ENCODE results near the gene KLHL29. TPM values are rescaled to one million over a fixed set of nuclear protein-coding genes. Genes with fewer than 3 reads are reported as not detected.

Gene KLHL29
- total RNA-seq, 1 experiment from 2014 or later, result 1.9 TPM

GRCh38 chr2:23617811-23618215 is 232.8 kb downstream of the KLHL29 start:
- Histone ChIP-seq H3K9me3 (replicated peaks) (no peaks in the 10 kb centered on the region), H3K36me3 (no peaks in the 10 kb centered on the region), H3K4me1 (replicated peaks) (peaks cover 34% of the 10 kb centered on the region), H3K27ac (no peak overlapping the region), H3K27me3 (replicated peaks) (no peaks in the 10 kb centered on the region), H3K4me3 (no peak overlapping the region)
- peak in 1 of 2 experiments; percentile 40 for DNase-seq (ENCODE audit: low read depth in 1 of 2, low spot score in 2 of 2)

DNA sequence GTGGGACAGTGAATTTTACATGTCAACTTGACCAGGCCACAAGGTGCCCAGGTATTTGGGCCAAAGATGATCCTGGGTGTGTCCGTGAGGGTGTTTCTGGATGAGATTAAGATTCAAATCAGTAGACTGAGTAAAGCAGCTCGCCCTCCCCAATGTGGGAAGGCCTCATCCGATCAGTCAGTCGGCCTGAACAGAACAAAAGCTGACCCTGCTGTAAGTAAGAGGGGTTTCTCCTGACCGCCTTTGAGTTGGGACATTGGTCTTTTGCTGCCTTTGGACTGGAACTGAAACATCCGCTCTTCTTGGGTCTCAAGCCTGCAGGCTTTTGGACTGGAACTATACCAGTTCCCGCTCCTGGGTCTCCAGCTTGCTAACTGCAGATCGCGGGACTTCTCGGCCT is 233.3 kb downstream of the KLHL29 start:
- Histone ChIP-seq H3K4me3 (no peak overlapping the region), H3K4me1 (replicated peaks) (peaks cover 38% of the 10 kb centered on the region), H3K9me3 (replicated peaks) (no peaks in the 10 kb centered on the region), H3K27me3 (replicated peaks) (no peaks in the 10 kb centered on the region), H3K36me3 (no peaks in the 10 kb centered on the region), H3K27ac (no peak overlapping the region)
- no peak for DNase-seq (ENCODE audit: low read depth in 1 of 2, low spot score in 2 of 2)

DNA sequence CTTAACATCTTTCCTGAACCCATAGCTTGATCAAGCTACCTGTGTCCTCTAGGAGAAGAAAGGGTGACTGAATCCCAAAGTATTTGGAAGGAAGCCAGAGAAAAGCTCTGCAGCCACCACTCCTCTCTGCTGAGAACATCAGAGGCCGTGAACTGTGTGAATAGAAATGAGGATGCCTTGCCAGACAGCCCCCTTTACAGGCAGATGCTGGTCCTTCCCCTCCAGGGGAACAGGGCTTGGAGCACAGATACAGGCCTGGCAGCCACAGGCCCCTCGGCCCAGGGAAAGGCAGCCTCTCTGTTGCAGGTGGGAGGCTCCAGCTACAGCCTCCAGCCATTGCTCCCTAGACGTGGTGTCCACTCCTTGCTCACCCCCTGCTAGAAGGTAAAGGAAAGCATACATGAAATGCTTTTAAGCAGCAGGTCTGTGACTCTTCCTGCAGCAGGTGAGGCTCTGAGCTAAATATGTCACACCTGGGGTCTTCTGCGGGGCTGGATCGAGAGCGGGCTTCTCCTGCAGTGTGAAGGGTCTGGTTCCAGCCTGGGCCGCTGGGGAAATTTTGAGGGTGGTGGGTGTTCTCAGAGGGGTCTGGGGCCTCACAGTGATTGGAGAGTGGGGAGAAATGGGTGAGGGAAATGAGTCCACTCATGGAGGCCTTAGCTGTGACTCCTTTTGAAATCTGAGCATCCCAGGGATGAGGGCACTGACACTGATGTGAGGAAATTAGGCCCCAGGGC is 234.0 kb downstream of the KLHL29 start:
- H3K4me3 ChIP-seq, result no peak overlapping the region
- DNase-seq (ENCODE audit: low read depth in 1 of 2, low spot score in 2 of 2), result no peak
- no peaks in the 10 kb centered on the region for H3K9me3 ChIP-seq (replicated peaks)
- no peaks in the 10 kb centered on the region for H3K36me3 ChIP-seq
- no peak overlapping the region for H3K27ac ChIP-seq
- H3K27me3 ChIP-seq (replicated peaks), result no peaks in the 10 kb centered on the region
- H3K4me1 ChIP-seq (replicated peaks), result peaks cover 45% of the 10 kb centered on the region

- no peak overlapping the region for H3K27ac ChIP-seq
These were observed 235.0 kb downstream of the KLHL29 start for GRCh38 chr2:23619941-23620340.

GRCh38 chr2:23620841-23621341 is 235.9 kb downstream of the KLHL29 start:
- Histone ChIP-seq H3K27ac (no peak overlapping the region), H3K4me1 (replicated peaks) (peaks cover 45% of the 10 kb centered on the region)
- peak; percentile 68 to 80 for DNase-seq (ENCODE audit: low read depth in 1 of 2, low spot score in 2 of 2)

More at GRCh38 chr2:23619941-23620340, 235.0 kb downstream of the KLHL29 start:
- H3K36me3 ChIP-seq, result no peaks in the 10 kb centered on the region
- peaks cover 45% of the 10 kb centered on the region for H3K4me1 ChIP-seq (replicated peaks)
- no peaks in the 10 kb centered on the region for H3K27me3 ChIP-seq (replicated peaks)
- no peak overlapping the region for H3K4me3 ChIP-seq
- peaks cover 3% of the 10 kb centered on the region; the same call in 1 of the 2 replicates for H3K9me3 ChIP-seq (replicated peaks)
- DNase-seq (ENCODE audit: low read depth in 1 of 2, low spot score in 2 of 2), result no peak

GRCh38 chr2:23621616-23622015 is 236.6 kb downstream of the KLHL29 start:
- Histone ChIP-seq H3K4me1 (replicated peaks) (peaks cover 45% of the 10 kb centered on the region), H3K27ac (no peak overlapping the region), H3K4me3 (no peak overlapping the region), H3K27me3 (replicated peaks) (no peaks in the 10 kb centered on the region), H3K36me3 (no peaks in the 10 kb centered on the region), H3K9me3 (replicated peaks) (peaks cover 3% of the 10 kb centered on the region; the same call in 1 of the 2 replicates)
- no peak for DNase-seq (ENCODE audit: low read depth in 1 of 2, low spot score in 2 of 2)

More at GRCh38 chr2:23620841-23621341, 235.9 kb downstream of the KLHL29 start:
- Histone ChIP-seq H3K36me3 (no peaks in the 10 kb centered on the region), H3K27me3 (replicated peaks) (no peaks in the 10 kb centered on the region), H3K9me3 (replicated peaks) (peaks cover 3% of the 10 kb centered on the region; the same call in 1 of the 2 replicates), H3K4me3 (no peak overlapping the region)

DNA sequence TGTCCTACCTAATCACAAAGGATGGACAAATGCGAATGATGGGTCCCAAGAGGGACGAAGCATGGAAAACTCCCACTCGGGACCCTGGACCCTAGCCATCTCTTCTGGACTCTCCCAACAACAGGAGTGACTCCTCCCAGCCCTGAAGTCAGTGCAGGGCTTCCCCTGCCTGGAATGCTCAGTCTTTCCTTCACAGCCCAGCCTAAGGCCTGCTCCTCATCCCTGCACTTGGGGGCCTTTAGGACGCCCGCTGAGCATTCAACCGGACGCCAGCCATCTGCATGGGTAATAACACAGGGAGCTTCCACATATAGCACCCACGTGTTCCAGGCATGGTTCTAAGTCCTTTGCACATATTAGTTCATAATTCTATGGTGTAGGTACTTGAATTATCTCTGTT is 237.5 kb downstream of the KLHL29 start:
- Histone ChIP-seq H3K36me3 (no peaks in the 10 kb centered on the region), H3K4me3 (no peak overlapping the region), H3K9me3 (replicated peaks) (peaks cover 3% of the 10 kb centered on the region; the same call in 1 of the 2 replicates), H3K4me1 (replicated peaks) (peaks cover 44% of the 10 kb centered on the region), H3K27me3 (replicated peaks) (no peaks in the 10 kb centered on the region), H3K27ac (no peak overlapping the region)
- no peak for DNase-seq (ENCODE audit: low read depth in 1 of 2, low spot score in 2 of 2)

GRCh38 chr2:23622966-23623675 is 238.1 kb downstream of the KLHL29 start:
- DNase-seq (ENCODE audit: low read depth in 1 of 2, low spot score in 2 of 2), result peak in 1 of 2 experiments; percentile 65
- Histone ChIP-seq H3K9me3 (replicated peaks) (peaks cover 3% of the 10 kb centered on the region; the same call in 1 of the 2 replicates), H3K4me1 (replicated peaks) (peaks cover 37% of the 10 kb centered on the region)

DNA sequence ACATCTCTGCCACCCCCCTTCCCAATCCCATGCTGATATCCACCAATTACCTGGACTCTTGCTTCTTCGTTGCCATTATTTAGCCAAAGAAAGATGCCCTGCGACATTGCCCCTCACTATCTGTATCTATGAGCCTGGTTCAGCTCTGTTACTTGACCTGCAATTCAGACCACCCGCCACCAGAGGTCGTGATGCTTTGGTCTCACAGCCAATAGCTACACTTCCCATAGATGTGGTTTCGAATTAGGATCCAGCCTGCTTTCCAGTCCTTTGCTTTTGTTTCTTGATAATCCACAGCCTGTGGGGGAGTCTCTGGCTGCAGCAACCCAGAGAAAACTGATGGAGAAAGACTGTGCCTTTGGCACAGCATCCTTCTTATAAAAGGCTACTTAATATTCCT is 239.4 kb downstream of the KLHL29 start:
- DNase-seq (ENCODE audit: low read depth in 1 of 2, low spot score in 2 of 2), result no peak
- Histone ChIP-seq H3K27ac (no peak overlapping the region), H3K9me3 (replicated peaks) (peaks cover 3% of the 10 kb centered on the region; the same call in 1 of the 2 replicates), H3K4me3 (no peak overlapping the region), H3K27me3 (replicated peaks) (no peaks in the 10 kb centered on the region), H3K36me3 (no peaks in the 10 kb centered on the region), H3K4me1 (replicated peaks) (peaks cover 27% of the 10 kb centered on the region)

More at GRCh38 chr2:23622966-23623675, 238.1 kb downstream of the KLHL29 start:
- no peaks in the 10 kb centered on the region for H3K27me3 ChIP-seq (replicated peaks)
- no peaks in the 10 kb centered on the region for H3K36me3 ChIP-seq
- no peak overlapping the region for H3K27ac ChIP-seq
- H3K4me3 ChIP-seq, result no peak overlapping the region

DNA sequence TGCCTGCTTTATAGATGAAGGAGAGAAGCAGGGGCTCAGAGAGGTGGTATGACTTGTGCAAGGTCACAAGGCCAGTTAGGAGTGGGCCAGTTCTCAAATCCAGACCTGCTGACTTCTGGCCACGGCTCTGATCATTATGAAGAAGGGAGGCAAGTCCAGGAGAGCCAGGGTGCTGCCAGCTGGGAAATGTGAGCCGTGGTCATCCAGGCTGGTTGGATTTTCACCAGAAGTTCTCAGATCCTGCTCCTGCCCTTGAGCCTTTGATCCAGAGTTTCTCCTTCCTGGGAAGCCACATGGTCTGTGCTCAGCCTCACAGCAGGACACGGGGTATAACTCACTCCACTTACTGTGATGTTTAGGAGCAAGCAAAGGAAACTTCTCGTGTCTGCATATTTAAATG is 239.9 kb downstream of the KLHL29 start:
- Histone ChIP-seq H3K27me3 (replicated peaks) (no peaks in the 10 kb centered on the region), H3K27ac (no peak overlapping the region), H3K36me3 (no peaks in the 10 kb centered on the region), H3K4me3 (no peak overlapping the region), H3K4me1 (replicated peaks) (peaks cover 27% of the 10 kb centered on the region), H3K9me3 (replicated peaks) (peaks cover 3% of the 10 kb centered on the region; the same call in 1 of the 2 replicates)
- no peak for DNase-seq (ENCODE audit: low read depth in 1 of 2, low spot score in 2 of 2)

- peaks cover 3% of the 10 kb centered on the region; the same call in 1 of the 2 replicates for H3K9me3 ChIP-seq (replicated peaks)
- no peak for DNase-seq (ENCODE audit: low read depth in 1 of 2, low spot score in 2 of 2)
- H3K36me3 ChIP-seq, result no peaks in the 10 kb centered on the region
- no peak overlapping the region for H3K27ac ChIP-seq
- no peak overlapping the region for H3K4me3 ChIP-seq
- H3K4me1 ChIP-seq (replicated peaks), result peaks cover 23% of the 10 kb centered on the region
- no peaks in the 10 kb centered on the region for H3K27me3 ChIP-seq (replicated peaks)
These were observed 240.7 kb downstream of the KLHL29 start for GRCh38 chr2:23625726-23626125.

- Histone ChIP-seq H3K9me3 (replicated peaks) (peaks cover 3% of the 10 kb centered on the region; the same call in 1 of the 2 replicates), H3K27me3 (replicated peaks) (no peaks in the 10 kb centered on the region), H3K4me1 (replicated peaks) (peaks cover 12% of the 10 kb centered on the region), H3K36me3 (no peaks in the 10 kb centered on the region), H3K27ac (no peak overlapping the region), H3K4me3 (no peak overlapping the region)
- DNase-seq (ENCODE audit: low read depth in 1 of 2, low spot score in 2 of 2), result no peak
These were observed 241.8 kb downstream of the KLHL29 start for GRCh38 chr2:23626701-23627230.

- no peaks in the 10 kb centered on the region for H3K36me3 ChIP-seq
- no peak overlapping the region for H3K27ac ChIP-seq
- no peak for DNase-seq (ENCODE audit: low read depth in 1 of 2, low spot score in 2 of 2)
- H3K4me1 ChIP-seq (replicated peaks), result peaks cover 12% of the 10 kb centered on the region
- no peak overlapping the region for H3K4me3 ChIP-seq
- H3K9me3 ChIP-seq (replicated peaks), result peaks cover 3% of the 10 kb centered on the region; the same call in 1 of the 2 replicates
- H3K27me3 ChIP-seq (replicated peaks), result no peaks in the 10 kb centered on the region
These were observed 242.4 kb downstream of the KLHL29 start for GRCh38 chr2:23627236-23628009.

Measured in SJSA1 (cell line).